IMR-90 (cell line): ENCODE results near the gene SLC6A7. TPM values are rescaled to one million over a fixed set of nuclear protein-coding genes. Genes with fewer than 3 reads are reported as not detected.

Experiments used
- ATAC-seq: fragments of 200-7000 bp; cut with Tn5 transposase; 2 replicates; pipeline ENCODE4 v1.9.1; 2020; ENCODE audit warnings: low read depth, mild to moderate bottlenecking, moderate library complexity
- BruUV-seq: library from RNA; stranded (reverse); fragments of 400-500 nt; replicated peaks from 2 replicates; lab custom pipeline; 2021; lab: Mats Ljungman, UMichigan
- CTCF ChIA-PET: fragments of 300-600 bp; formaldehyde crosslinking; extraction: SDS; loops from one replicate; lab custom pipeline; 2021; ENCODE audit warnings: antibody characterized with exemption; lab: Yijun Ruan, JAX
- POLR2A ChIA-PET: fragments of 300-600 bp; sonication (Branson Sonifier 250); formaldehyde crosslinking; loops from one replicate; lab custom pipeline; 2022; ENCODE audit warnings: antibody characterized with exemption; ENCODE audit not compliant: unreplicated experiment; lab: Charles Lee
- DNase-seq: peaks from one replicate; pipeline ENCODE4 v3.0.0; 2013
- H2AFZ ChIP-seq: replicated peaks from 2 replicates; pipeline ENCODE3; 2013; ENCODE audit warnings: low read length, mild to moderate bottlenecking; ENCODE audit not compliant: poor library complexity
- H2AK5ac ChIP-seq: 2 replicates; pipeline ENCODE4 v1.6.1; 2013; ENCODE audit warnings: low read depth, low read length, inconsistent platforms
- H2AK9ac ChIP-seq: replicated peaks from 2 replicates; pipeline ENCODE3; 2013; ENCODE audit warnings: mild to moderate bottlenecking, low read depth, low read length, moderate library complexity; ENCODE audit not compliant: poor library complexity
- H2BK120ac ChIP-seq: 2 replicates; pipeline ENCODE4 v1.6.1; 2013; ENCODE audit warnings: low read depth, low read length, inconsistent platforms
- H2BK15ac ChIP-seq: 3 replicates; pipeline ENCODE4 v1.6.1; 2013; ENCODE audit warnings: low read depth, low read length, inconsistent platforms
- H2BK20ac ChIP-seq: 2 replicates; pipeline ENCODE4 v1.6.1; 2013; ENCODE audit warnings: low read depth, mild to moderate bottlenecking, inconsistent platforms, low read length, moderate library complexity
- H2BK5ac ChIP-seq: 2 replicates; pipeline ENCODE4 v1.6.1; 2013; ENCODE audit warnings: mild to moderate bottlenecking, low read depth, low read length, inconsistent platforms; ENCODE audit not compliant: poor library complexity, severe bottlenecking
- H3K14ac ChIP-seq: replicated peaks from 2 replicates; pipeline ENCODE4 v1.6.1; 2013; ENCODE audit warnings: low read depth, low read length, inconsistent platforms
- H3K18ac ChIP-seq: 2 replicates; pipeline ENCODE4 v1.6.1; 2013; ENCODE audit warnings: low read depth, low read length, control low read depth
- H3K23ac ChIP-seq: 2 replicates; pipeline ENCODE4 v1.6.1; 2013; ENCODE audit warnings: low read depth, low read length, inconsistent platforms
- H3K27ac ChIP-seq: 2 replicates; pipeline ENCODE4 v1.5.1; 2013; ENCODE audit warnings: mild to moderate bottlenecking, control low read depth, low read length; ENCODE audit not compliant: insufficient read depth
- H3K27me3 ChIP-seq: 2 replicates; pipeline ENCODE4 v1.6.1; 2013; ENCODE audit warnings: low read length; ENCODE audit not compliant: control insufficient read depth, insufficient read depth
- H3K36me3 ChIP-seq: 2 replicates; pipeline ENCODE4 v1.6.1; 2013; ENCODE audit warnings: low read length, mixed read lengths; ENCODE audit not compliant: control insufficient read depth, insufficient read depth
- H3K4ac ChIP-seq: 2 replicates; pipeline ENCODE4 v1.6.1; 2013; ENCODE audit warnings: low read depth, low read length, inconsistent platforms
- H3K4me1 ChIP-seq: 2 replicates; pipeline ENCODE4 v1.6.1; 2013; ENCODE audit warnings: low read length, mixed read lengths; ENCODE audit not compliant: control insufficient read depth, insufficient read depth
- H3K4me2 ChIP-seq: 2 replicates; pipeline ENCODE4 v1.6.1; 2013; ENCODE audit warnings: low read depth, mild to moderate bottlenecking, control low read depth, low read length, moderate library complexity
- H3K4me3 ChIP-seq: 2 replicates; pipeline ENCODE4 v1.5.1; 2013; ENCODE audit warnings: low read depth, mild to moderate bottlenecking, control low read depth, low read length, moderate library complexity; ENCODE audit not compliant: insufficient read depth
- H3K56ac ChIP-seq: 2 replicates; pipeline ENCODE4 v1.6.1; 2013; ENCODE audit warnings: low read length, inconsistent platforms; ENCODE audit not compliant: insufficient read depth; ENCODE audit errors: extremely low read depth
- H3K79me1 ChIP-seq, 2 experiments: 2 replicates each; pipeline ENCODE4 v1.6.1; 2013; ENCODE audit warnings: low read length in 2 of 2, inconsistent platforms in 1 of 2, low read depth in 1 of 2
- H3K9ac ChIP-seq: 2 replicates; pipeline ENCODE4 v1.6.1; 2013; ENCODE audit warnings: low read depth, low read length, control low read depth
- H3K9me1 ChIP-seq: 2 replicates; pipeline ENCODE4 v1.6.1; 2013; ENCODE audit warnings: low read length, inconsistent platforms; ENCODE audit not compliant: insufficient read depth
- H3K9me3 ChIP-seq: 2 replicates; pipeline ENCODE4 v1.6.1; 2013; ENCODE audit warnings: low read length; ENCODE audit not compliant: control insufficient read depth, insufficient read depth
- H4K20me1 ChIP-seq: 2 replicates; pipeline ENCODE4 v1.6.1; 2013; ENCODE audit warnings: low read length, inconsistent platforms; ENCODE audit not compliant: insufficient read depth
- H4K5ac ChIP-seq: 2 replicates; pipeline ENCODE4 v1.6.1; 2013; ENCODE audit warnings: mild to moderate bottlenecking, low read depth, low read length, control low read depth
- H4K8ac ChIP-seq, 2 experiments: 2 replicates each; pipeline ENCODE4 v1.6.1; 2013; ENCODE audit warnings: low read depth in 2 of 2, low read length in 2 of 2, control low read depth in 1 of 2, inconsistent platforms in 1 of 2
- H4K91ac ChIP-seq: 2 replicates; pipeline ENCODE4 v1.6.1; 2013; ENCODE audit warnings: low read depth, low read length, inconsistent platforms; ENCODE audit not compliant: insufficient read depth
- BHLHE40 ChIP-seq: fragments of 150-350 bp; IDR thresholded peaks from 2 replicates; pipeline ENCODE4 v1.6.1; 2016; ENCODE audit warnings: mild to moderate bottlenecking, low read depth, low read length
- CEBPB ChIP-seq: IDR thresholded peaks from 2 replicates; pipeline ENCODE4 v1.6.1; 2012; ENCODE audit warnings: low read depth, low read length, improper control_type of control experiment
- CHD1 ChIP-seq: IDR thresholded peaks from 2 replicates; pipeline ENCODE4 v1.6.1; 2012; ENCODE audit warnings: low read depth, low read length, improper control_type of control experiment
- FOS ChIP-seq: fragments of 150-350 bp; IDR thresholded peaks from 2 replicates; pipeline ENCODE4 v1.6.1; 2016; ENCODE audit warnings: low read depth, low read length
- MAFK ChIP-seq: IDR thresholded peaks from 2 replicates; pipeline ENCODE4 v1.6.1; 2012; ENCODE audit warnings: low read depth, low read length, improper control_type of control experiment
- MAZ ChIP-seq: IDR thresholded peaks from 2 replicates; pipeline ENCODE4 v1.6.1; 2012; ENCODE audit warnings: low read depth, mild to moderate bottlenecking, low read length, improper control_type of control experiment, moderate library complexity, borderline replicate concordance
- MXI1 ChIP-seq: IDR thresholded peaks from 2 replicates; pipeline ENCODE4 v1.6.1; 2012; ENCODE audit warnings: low read depth, mild to moderate bottlenecking, low read length, moderate library complexity, borderline replicate concordance
- NFE2L2 ChIP-seq: fragments of 150-350 bp; IDR thresholded peaks from 2 replicates; pipeline ENCODE4 v1.6.1; 2016; ENCODE audit warnings: low read depth, mild to moderate bottlenecking, low read length
- POLR2A ChIP-seq: IDR thresholded peaks from 2 replicates; pipeline ENCODE4 v1.6.1; 2012; ENCODE audit warnings: mild to moderate bottlenecking, low read depth, low read length
- RAD21 ChIP-seq: IDR thresholded peaks from 2 replicates; pipeline ENCODE4 v1.6.1; 2012; ENCODE audit warnings: low read length, improper control_type of control experiment
- RCOR1 ChIP-seq: IDR thresholded peaks from 2 replicates; pipeline ENCODE4 v1.6.1; 2012; ENCODE audit warnings: mild to moderate bottlenecking, low read length, improper control_type of control experiment; ENCODE audit not compliant: insufficient replicate concordance
- RFX5 ChIP-seq: IDR thresholded peaks from 2 replicates; pipeline ENCODE4 v1.8.0; 2012; ENCODE audit warnings: low read depth, mild to moderate bottlenecking, low read length, moderate library complexity
- SMC3 ChIP-seq: fragments of 150-350 bp; IDR thresholded peaks from 2 replicates; pipeline ENCODE4 v1.6.1; 2016; ENCODE audit warnings: low read depth, mild to moderate bottlenecking, antibody characterized with exemption, low read length, moderate library complexity
- WGBS, 2 experiments: methylation state at CpG; one replicate each; pipeline versions ENCODE4 v1.1.5 to v1.1.7; 2013; ENCODE audit warnings: missing lambda C conversion rate in 2 of 2; ENCODE audit not compliant: insufficient read length in 1 of 2; ENCODE audit errors: extremely low coverage in 2 of 2; 5-methylcytosine and 5-hydroxymethylcytosine counted together
- dilution Hi-C: fragments of 300-500 bp; cut with HindIII; formaldehyde crosslinking; loops from one replicate; pipeline ENCODE4 v1.14.3; 2018; ENCODE audit warnings: low sequenced_read_pairs; ENCODE audit not compliant: unreplicated experiment
- in situ Hi-C: fragments of 300-500 bp; cut with MboI; formaldehyde crosslinking; loops from 3 replicates; pipeline ENCODE4 v1.14.3; 2019; ENCODE audit warnings: low sequenced_read_pairs, inconsistent platforms, mixed read lengths
- intact Hi-C: fragments of 100-400 bp; cut with micrococcal nuclease; formaldehyde crosslinking; loops from 2 replicates; pipeline ENCODE4 v1.10.0; 2022
- polyA plus RNA-seq, 3 experiments: library from polyadenylated mRNA; depleted of rRNA; stranded (reverse); fragments of >200 nt; gene quantifications; 2 replicates each; pipeline ENCODE4 v1.2.3, GENCODE V29; 2012; ENCODE audit warnings: low replicate concordance in 1 of 3
- total RNA-seq: library from RNA; depleted of rRNA; stranded (reverse); fragments of >200 nt; gene quantifications from 2 replicates; pipeline ENCODE4 v1.2.3, GENCODE V29; 2012
- TF ChIP-seq, protein P1 (sequence below): fragments of 150-350 bp; IDR thresholded peaks from 2 replicates; pipeline ENCODE4 v1.6.1; 2017; ENCODE audit warnings: mild to moderate bottlenecking, antibody characterized with exemption, low read length, low read depth
- TF ChIP-seq, protein P2 (sequence below): conservative IDR thresholded peaks from 2 replicates; pipeline ENCODE4 v1.5.1; 2012; ENCODE audit warnings: mild to moderate bottlenecking, low read depth, low read length, improper control_type of control experiment
- TF ChIP-seq, protein P3 (sequence below): fragments of 150-350 bp; IDR thresholded peaks from 2 replicates; pipeline ENCODE4 v1.6.1; 2016; ENCODE audit warnings: low read depth, mild to moderate bottlenecking, low read length, moderate library complexity, borderline replicate concordance

Gene SLC6A7
- total and polyA plus RNA-seq, 2 of the 4 experiments (the other 2 are of a cell fraction), result under 0.01 TPM; not detected in 1

DNA sequence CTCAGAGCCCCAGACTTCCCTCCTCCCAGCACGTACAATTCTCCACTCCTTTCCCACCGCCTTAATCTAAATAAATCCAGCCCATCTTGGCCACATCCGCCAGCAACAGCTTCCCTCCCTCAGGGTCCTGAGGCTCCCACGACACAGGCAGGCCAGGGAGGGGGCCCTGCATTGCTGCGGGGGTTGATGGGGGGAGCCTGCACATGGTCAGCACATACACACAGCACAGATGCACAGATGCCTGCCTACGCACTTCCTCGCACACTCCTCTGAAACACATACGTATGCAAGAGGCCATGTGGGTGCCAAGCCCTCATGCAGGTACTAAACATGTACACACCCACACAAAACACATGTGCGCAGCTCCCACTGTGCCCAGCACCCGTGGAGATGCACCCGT, 49.0 kb upstream of the SLC6A7 start:
- H2BK5ac ChIP-seq, result peak overlapping the region; percentile 98
- peaks cover 34 to 84% of the 10 kb centered on the region in 2 experiments for H3K79me1 ChIP-seq
- peak overlapping the region; percentile 100 for H2BK120ac ChIP-seq
- H3K18ac ChIP-seq, result peak overlapping the region; percentile 98
- peak overlapping the region; percentile 99 for H3K14ac ChIP-seq
- CTCF ChIA-PET, result no interaction called here
- WGBS, 2 experiments, result 33% methylated on average over 3 of the region's 11 CpGs; no CpG with 5 or more reads in 1 of the 2 experiments
- H2BK20ac ChIP-seq, result peak overlapping the region; percentile 100
- peak overlapping the region; percentile 92 for H3K9ac ChIP-seq
- H3K36me3 ChIP-seq, result peaks cover 21% of the 10 kb centered on the region; the same call in 1 of the 2 replicates
- in situ Hi-C loops, result no loop called here
- peak overlapping the region; percentile 100 for H3K4ac ChIP-seq
- H3K4me2 ChIP-seq, result peak overlapping the region; percentile 25
- peak overlapping the region; percentile 100 for H2AK5ac ChIP-seq
- intact Hi-C loops, result no loop called here
- H3K4me1 ChIP-seq, result peaks cover 76% of the 10 kb centered on the region
- peak overlapping the region; percentile 93 for H2BK15ac ChIP-seq
- no TSS peak for BruUV-seq
- peak overlapping the region; percentile 97 for H3K56ac ChIP-seq
- H2AK9ac ChIP-seq, result peak overlapping the region; percentile 97
- peaks cover 24% of the 10 kb centered on the region for H3K9me1 ChIP-seq
- peak overlapping the region; percentile 98 for H4K5ac ChIP-seq
- peak overlapping the region; percentile 100 for H4K8ac ChIP-seq
- peak overlapping the region; percentile 98 for H3K27ac ChIP-seq
- no peak for TF ChIP-seq CEBPB
- no peak; the same call in 1 of the 2 replicates for TF ChIP-seq MAFK
- peak; percentile 27; the same call in 1 of the 2 replicates for TF ChIP-seq NFE2L2
- peak; percentile 58 for TF ChIP-seq BHLHE40
- peak; percentile 88 for TF ChIP-seq MXI1
- TF ChIP-seq POLR2A, result no peak; the same call in 1 of the 2 replicates
- TF ChIP-seq FOS, result peak; percentile 40; the same call in 1 of the 2 replicates
- TF ChIP-seq, protein P1, sequence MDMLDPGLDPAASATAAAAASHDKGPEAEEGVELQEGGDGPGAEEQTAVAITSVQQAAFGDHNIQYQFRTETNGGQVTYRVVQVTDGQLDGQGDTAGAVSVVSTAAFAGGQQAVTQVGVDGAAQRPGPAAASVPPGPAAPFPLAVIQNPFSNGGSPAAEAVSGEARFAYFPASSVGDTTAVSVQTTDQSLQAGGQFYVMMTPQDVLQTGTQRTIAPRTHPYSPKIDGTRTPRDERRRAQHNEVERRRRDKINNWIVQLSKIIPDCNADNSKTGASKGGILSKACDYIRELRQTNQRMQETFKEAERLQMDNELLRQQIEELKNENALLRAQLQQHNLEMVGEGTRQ, result peak; percentile 40; the same call in 1 of the 2 replicates
- TF ChIP-seq RAD21, result no peak
- TF ChIP-seq RCOR1, result no peak
- no peak for TF ChIP-seq RFX5
- TF ChIP-seq, protein P2, sequence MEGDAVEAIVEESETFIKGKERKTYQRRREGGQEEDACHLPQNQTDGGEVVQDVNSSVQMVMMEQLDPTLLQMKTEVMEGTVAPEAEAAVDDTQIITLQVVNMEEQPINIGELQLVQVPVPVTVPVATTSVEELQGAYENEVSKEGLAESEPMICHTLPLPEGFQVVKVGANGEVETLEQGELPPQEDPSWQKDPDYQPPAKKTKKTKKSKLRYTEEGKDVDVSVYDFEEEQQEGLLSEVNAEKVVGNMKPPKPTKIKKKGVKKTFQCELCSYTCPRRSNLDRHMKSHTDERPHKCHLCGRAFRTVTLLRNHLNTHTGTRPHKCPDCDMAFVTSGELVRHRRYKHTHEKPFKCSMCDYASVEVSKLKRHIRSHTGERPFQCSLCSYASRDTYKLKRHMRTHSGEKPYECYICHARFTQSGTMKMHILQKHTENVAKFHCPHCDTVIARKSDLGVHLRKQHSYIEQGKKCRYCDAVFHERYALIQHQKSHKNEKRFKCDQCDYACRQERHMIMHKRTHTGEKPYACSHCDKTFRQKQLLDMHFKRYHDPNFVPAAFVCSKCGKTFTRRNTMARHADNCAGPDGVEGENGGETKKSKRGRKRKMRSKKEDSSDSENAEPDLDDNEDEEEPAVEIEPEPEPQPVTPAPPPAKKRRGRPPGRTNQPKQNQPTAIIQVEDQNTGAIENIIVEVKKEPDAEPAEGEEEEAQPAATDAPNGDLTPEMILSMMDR, result no peak
- TF ChIP-seq, protein P3, sequence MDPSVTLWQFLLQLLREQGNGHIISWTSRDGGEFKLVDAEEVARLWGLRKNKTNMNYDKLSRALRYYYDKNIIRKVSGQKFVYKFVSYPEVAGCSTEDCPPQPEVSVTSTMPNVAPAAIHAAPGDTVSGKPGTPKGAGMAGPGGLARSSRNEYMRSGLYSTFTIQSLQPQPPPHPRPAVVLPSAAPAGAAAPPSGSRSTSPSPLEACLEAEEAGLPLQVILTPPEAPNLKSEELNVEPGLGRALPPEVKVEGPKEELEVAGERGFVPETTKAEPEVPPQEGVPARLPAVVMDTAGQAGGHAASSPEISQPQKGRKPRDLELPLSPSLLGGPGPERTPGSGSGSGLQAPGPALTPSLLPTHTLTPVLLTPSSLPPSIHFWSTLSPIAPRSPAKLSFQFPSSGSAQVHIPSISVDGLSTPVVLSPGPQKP, result no peak
- TF ChIP-seq CHD1, result no peak; the same call in 1 of the 2 replicates
- TF ChIP-seq SMC3, result no peak
- peak; percentile 97 for TF ChIP-seq MAZ
- POLR2A ChIA-PET, result no interaction called here
- dilution Hi-C loops, result no loop called here
- no peak overlapping the region for H3K4me3 ChIP-seq
- peak; percentile 100 for DNase-seq
- no peaks in the 10 kb centered on the region for H3K27me3 ChIP-seq
- H3K23ac ChIP-seq, result peak overlapping the region; percentile 100
- ATAC-seq, result peak; percentile 0; the same call in 1 of the 2 replicates
- peak overlapping the region; percentile 15 for H2AFZ ChIP-seq
- H3K9me3 ChIP-seq, result no peaks in the 10 kb centered on the region
- peak overlapping the region; percentile 100 for H4K91ac ChIP-seq
- H4K20me1 ChIP-seq, result peaks cover 3% of the 10 kb centered on the region; the same call in 1 of the 2 replicates
